CD4-positive, alpha-beta T cell (primary cell): ENCODE results near the gene HSP90B1. TPM values are rescaled to one million over a fixed set of nuclear protein-coding genes. Genes with fewer than 3 reads are reported as not detected.

ENCODE experiments used
- ATAC-seq: fragments of 200-7000 bp; cut with Tn5 transposase; one replicate; pipeline ENCODE4 v1.10.0; 2022; ENCODE audit warnings: mild to moderate bottlenecking; ENCODE audit not compliant: poor library complexity
- CTCF ChIA-PET: fragments of 350-600 bp; sonication (Branson Sonifier 250); formaldehyde crosslinking; loops from one replicate; lab custom pipeline; 2021; ENCODE audit warnings: antibody characterized with exemption, inconsistent platforms; lab: Charles Lee
- POLR2A ChIA-PET: fragments of 350-600 bp; sonication (Branson Sonifier 250); formaldehyde crosslinking; loops from one replicate; lab custom pipeline; 2021; ENCODE audit warnings: antibody characterized with exemption, inconsistent platforms; lab: Charles Lee
- DNase-seq, 14 experiments: peaks; one replicate each; pipeline ENCODE4 v3.0.0-alpha.2; 2013 to 2020; ENCODE audit warnings: mixed read lengths in 2 of 14
- H3K27ac ChIP-seq, 2 donors: one replicate each; pipeline versions ENCODE4 v1.5.1 to v1.7.0; 2013; ENCODE audit warnings: low read length in 2 of 2, low read depth in 1 of 2, mild to moderate bottlenecking in 1 of 2
- H3K27me3 ChIP-seq, 2 experiments: 1 replicate in 1 of 2; 2 replicates in 1 of 2; pipeline versions ENCODE4 v1.6.1 to v1.7.0; 2013; ENCODE audit warnings: low read length in 2 of 2, control low read depth in 1 of 2, mild to moderate bottlenecking in 1 of 2, moderate library complexity in 1 of 2; ENCODE audit not compliant: insufficient read depth in 2 of 2, control insufficient read depth in 1 of 2
- H3K36me3 ChIP-seq: one replicate; pipeline ENCODE4 v1.6.1; 2013; ENCODE audit warnings: low read length, control low read depth; ENCODE audit not compliant: insufficient read depth
- H3K4me1 ChIP-seq: one replicate; pipeline ENCODE4 v1.6.1; 2013; ENCODE audit warnings: low read length, control low read depth; ENCODE audit not compliant: insufficient read depth
- H3K4me3 ChIP-seq: one replicate; pipeline ENCODE4 v1.5.1; 2013; ENCODE audit warnings: mild to moderate bottlenecking, low read length, moderate library complexity
- H3K9me3 ChIP-seq, 2 experiments: 1 replicate in 1 of 2; 2 replicates in 1 of 2; pipeline versions ENCODE4 v1.6.1 to v1.7.0; 2013; ENCODE audit warnings: low read length in 2 of 2, mild to moderate bottlenecking in 2 of 2, control low read depth in 1 of 2, moderate library complexity in 1 of 2; ENCODE audit not compliant: control insufficient read depth in 1 of 2, insufficient read depth in 1 of 2
- H3K27ac Mint-ChIP-seq: one replicate; pipeline ENCODE4 v1.8.0; 2020; ENCODE audit warnings: mixed read lengths
- H3K27me3 Mint-ChIP-seq: one replicate; pipeline ENCODE4 v1.8.0; 2021; ENCODE audit warnings: mixed read lengths
- H3K36me3 Mint-ChIP-seq: one replicate; pipeline ENCODE4 v1.8.0; 2021; ENCODE audit warnings: low read depth, mixed read lengths
- H3K4me1 Mint-ChIP-seq: one replicate; pipeline ENCODE4 v1.8.0; 2021; ENCODE audit warnings: low read depth, mixed read lengths
- H3K4me3 Mint-ChIP-seq: one replicate; pipeline ENCODE4 v1.8.0; 2020; ENCODE audit warnings: mild to moderate bottlenecking, mixed read lengths
- H3K9me3 Mint-ChIP-seq: one replicate; pipeline ENCODE4 v1.8.0; 2020; ENCODE audit warnings: mixed read lengths
- CTCF ChIP-seq: fragments of 200-600 bp; IDR thresholded peaks from one replicate; pipeline ENCODE4 v1.8.0; 2022; ENCODE audit warnings: antibody characterized with exemption, mild to moderate bottlenecking
- intact Hi-C, 2 experiments: fragments of 100-400 bp; cut with DNase I in 1 of 2; cut with micrococcal nuclease in 1 of 2; formaldehyde crosslinking; loops; one replicate each; pipeline versions ENCODE4 v1.15.1 to v1.9.0; 2023 to 2025; cut with DNase I, micrococcal nuclease
- total RNA-seq, 174 experiments: library from RNA in 2 of 174; stranded (reverse) in 2 of 174; gene quantifications; one replicate each; pipeline ENCODE4 v1.2.3 and lab custom pipeline; 2021 to 2026

The HSP90B1 gene
- total RNA-seq, 2 experiments from 2014 or later: 201 to 212 TPM

GRCh38 chr12:103903993-103904392 lies 26.2 kb upstream of the HSP90B1 start:
- Mint-ChIP-seq H3K4me3 (no peak overlapping the region), H3K9me3 (no peaks in the 10 kb centered on the region), H3K36me3 (no peaks in the 10 kb centered on the region), H3K27me3 (no peaks in the 10 kb centered on the region), H3K27ac (peak overlapping the region; percentile 95), H3K4me1 (peaks cover 84% of the 10 kb centered on the region)
- Histone ChIP-seq H3K27me3 (no peaks in the 10 kb centered on the region), H3K27ac (peak overlapping the region; percentile 37 to 68), H3K4me1 (peaks cover 66% of the 10 kb centered on the region), H3K36me3 (no peaks in the 10 kb centered on the region), H3K4me3 (no peak overlapping the region), H3K9me3 (peaks cover 0 to 4% of the 10 kb centered on the region in 2 experiments)
- ChIA-PET CTCF (interaction anchor here (1.3 kb wide), 1 partner anchor 13 kb away, joined by 4 read pairs; no protein-coding TSS in a partner anchor), POLR2A (interaction anchor here (6.1 kb wide), 1 partner anchor 25 kb away, joined by 208 read pairs; the partner anchor contains the start of gene HSP90B1)
- TF ChIP-seq CTCF: no peak
- intact Hi-C loops: loop anchor here in 1 of 2 experiments (2.0 kb wide), 1 partner anchor 21 kb away; no protein-coding TSS in a partner anchor
- DNase-seq (no peak), ATAC-seq (no peak)

- peaks cover 59% of the 10 kb centered on the region for H3K4me1 ChIP-seq
- no peak for TF ChIP-seq CTCF
- H3K9me3 ChIP-seq: peaks cover 0 to 4% of the 10 kb centered on the region in 2 experiments
- Mint-ChIP-seq H3K27ac (peak overlapping the region; percentile 87), H3K4me3 (no peak overlapping the region), H3K36me3 (no peaks in the 10 kb centered on the region), H3K9me3 (no peaks in the 10 kb centered on the region), H3K4me1 (peaks cover 83% of the 10 kb centered on the region), H3K27me3 (no peaks in the 10 kb centered on the region)
- ChIA-PET CTCF (no interaction called here), POLR2A (interaction anchor here (1.2 to 1.5 kb wide), 2 partner anchors 22 to 24 kb away, joined by 5 to 10 read pairs; partner anchors contain the start of gene HSP90B1)
- peak overlapping the region in 1 of 2 donors; percentile 23 for H3K27ac ChIP-seq
- intact Hi-C loops: loop anchor here in 1 of 2 experiments (2.0 kb wide), 1 partner anchor 19 kb away; no protein-coding TSS in a partner anchor
- DNase-seq: no peak
- H3K4me3 ChIP-seq: no peak overlapping the region
- H3K36me3 ChIP-seq: no peaks in the 10 kb centered on the region
- H3K27me3 ChIP-seq: no peaks in the 10 kb centered on the region
- no peak for ATAC-seq
These were observed 24.4 kb upstream of the HSP90B1 start for GRCh38 chr12:103905730-103906349.

GRCh38 chr12:103908246-103908541 lies 22.0 kb upstream of the HSP90B1 start:
- no peak overlapping the region for H3K27ac ChIP-seq
- H3K27me3 Mint-ChIP-seq: no peaks in the 10 kb centered on the region
- peaks cover 37% of the 10 kb centered on the region for H3K4me1 ChIP-seq
- H3K9me3 Mint-ChIP-seq: no peaks in the 10 kb centered on the region
- no peak overlapping the region for H3K27ac Mint-ChIP-seq
- H3K4me3 Mint-ChIP-seq: no peak overlapping the region
- no peaks in the 10 kb centered on the region for H3K36me3 ChIP-seq
- no peaks in the 10 kb centered on the region for H3K36me3 Mint-ChIP-seq
- H3K9me3 ChIP-seq: peaks cover 0 to 4% of the 10 kb centered on the region in 2 experiments
- no peak for DNase-seq
- H3K27me3 ChIP-seq: no peaks in the 10 kb centered on the region
- ChIA-PET POLR2A (interaction anchor here (1.5 to 2.4 kb wide), 3 partner anchors 20 to 58 kb away, joined by 4 to 12 read pairs (median 7); partner anchors contain the start of genes HSP90B1 and TDG), CTCF (no interaction called here)
- TF ChIP-seq CTCF: no peak
- intact Hi-C loops: no loop called here
- no peak overlapping the region for H3K4me3 ChIP-seq
- peaks cover 59% of the 10 kb centered on the region for H3K4me1 Mint-ChIP-seq
- ATAC-seq: no peak
